SK-N-MC (cell line): ENCODE measurements around the gene WDR89.

Source experiments
- DNase-seq: peaks from one replicate; pipeline ENCODE4 v3.0.0-alpha.2; 2011; ENCODE audit warnings: low read depth, low spot score
- H3K27ac ChIP-seq: fragments of 200-600 bp; sonication (generic); 2 replicates; pipeline ENCODE4 v1.5.1; 2016; ENCODE audit warnings: mixed run types
- H3K36me3 ChIP-seq: fragments of 200-600 bp; sonication (generic); 2 replicates; pipeline ENCODE4 v1.6.1; 2017; ENCODE audit warnings: antibody characterized with exemption, low read length, mixed read lengths; ENCODE audit not compliant: insufficient read depth
- H3K4me3 ChIP-seq: fragments of 200-600 bp; sonication (generic); 2 replicates; pipeline ENCODE4 v1.5.1; 2016
- H3K9ac ChIP-seq: fragments of 200-600 bp; sonication (generic); 2 replicates; pipeline ENCODE4 v1.8.0; 2017; ENCODE audit warnings: mixed run types, mixed read lengths; ENCODE audit not compliant: insufficient read length
- H3K9me3 ChIP-seq: fragments of 200-600 bp; sonication (generic); 2 replicates; pipeline ENCODE4 v1.6.1; 2017; ENCODE audit warnings: low read depth, mild to moderate bottlenecking, antibody characterized with exemption, low read length, moderate library complexity, mixed read lengths
- EZH2 ChIP-seq: fragments of 200-600 bp; sonication (generic); IDR thresholded peaks from one replicate; pipeline ENCODE4 v1.6.1; 2017; ENCODE audit warnings: antibody characterized with exemption
- FOXP2 ChIP-seq: optimal IDR thresholded peaks from 2 replicates; pipeline ENCODE3; 2011; ENCODE audit warnings: mild to moderate bottlenecking, moderate library complexity; ENCODE audit not compliant: insufficient read depth; ENCODE audit errors: extremely low read length, control extremely low read depth
- POLR2AphosphoS5 ChIP-seq: IDR thresholded peaks from 2 replicates; pipeline ENCODE4 v1.6.1; 2012; ENCODE audit warnings: mild to moderate bottlenecking, low read depth, low read length, borderline replicate concordance

The WDR89 gene

DNA sequence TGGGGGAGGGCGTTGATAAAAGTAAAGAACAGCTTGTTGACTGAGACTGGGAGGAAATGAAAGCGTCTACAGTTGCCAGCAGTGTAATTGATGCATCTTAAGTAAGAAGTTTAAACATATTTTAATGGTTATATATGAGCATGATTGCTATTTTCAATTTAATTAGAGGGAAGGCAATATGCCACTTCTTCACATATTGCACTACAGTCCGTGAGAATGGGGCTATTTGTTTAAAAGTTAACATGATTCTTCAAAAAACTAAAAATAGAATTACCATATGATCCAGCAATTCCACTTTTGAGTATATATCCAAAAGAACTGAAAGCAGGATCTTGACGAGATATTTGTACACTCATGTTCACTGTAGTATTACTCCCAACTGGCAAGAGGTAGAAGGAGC lies 60.2 kb downstream of the WDR89 start:
- no peak overlapping the region for H3K4me3 ChIP-seq
- H3K9ac ChIP-seq: no peak overlapping the region
- H3K9me3 ChIP-seq: no peaks in the 10 kb centered on the region
- H3K36me3 ChIP-seq: no peaks in the 10 kb centered on the region
- DNase-seq: no peak
- TF ChIP-seq EZH2: no peak
- TF ChIP-seq FOXP2: no peak
- no peak for TF ChIP-seq POLR2AphosphoS5
- H3K27ac ChIP-seq: no peak overlapping the region

DNA sequence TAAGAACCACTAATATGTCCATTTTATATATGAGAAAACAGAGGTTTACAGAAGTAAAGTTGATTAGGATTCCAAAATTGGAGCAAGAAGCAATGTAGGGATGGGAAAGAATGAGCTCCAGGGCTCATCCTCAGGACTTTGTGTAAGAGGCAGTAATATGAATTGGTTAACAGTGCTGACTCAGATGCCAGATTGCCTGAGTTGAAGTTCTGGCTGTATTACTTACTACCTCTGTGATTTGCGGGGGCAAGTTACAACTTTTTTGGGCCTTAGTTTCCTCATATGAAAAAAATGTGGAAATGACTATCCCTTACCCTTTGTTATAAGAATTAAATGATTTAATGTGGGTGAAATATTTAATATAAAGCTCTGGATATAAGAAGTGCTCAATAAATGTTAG lies 63.4 kb downstream of the WDR89 start:
- Histone ChIP-seq H3K9ac (no peak overlapping the region), H3K9me3 (no peaks in the 10 kb centered on the region), H3K27ac (no peak overlapping the region), H3K36me3 (no peaks in the 10 kb centered on the region), H3K4me3 (no peak overlapping the region)
- no peak for TF ChIP-seq POLR2AphosphoS5
- no peak for TF ChIP-seq EZH2
- no peak for TF ChIP-seq FOXP2
- no peak for DNase-seq

- no peak for DNase-seq
- H3K36me3 ChIP-seq: no peaks in the 10 kb centered on the region
- TF ChIP-seq EZH2 (no peak), POLR2AphosphoS5 (no peak), FOXP2 (no peak)
- H3K27ac ChIP-seq: no peak overlapping the region
- no peak overlapping the region for H3K9ac ChIP-seq
- H3K9me3 ChIP-seq: no peaks in the 10 kb centered on the region
- H3K4me3 ChIP-seq: no peak overlapping the region
These were observed 68.1 kb downstream of the WDR89 start for GRCh38 chr14:63573581-63573980.

- Histone ChIP-seq H3K27ac (no peak overlapping the region), H3K4me3 (no peak overlapping the region), H3K36me3 (no peaks in the 10 kb centered on the region), H3K9ac (no peak overlapping the region), H3K9me3 (no peaks in the 10 kb centered on the region)
- no peak for DNase-seq
- TF ChIP-seq EZH2 (no peak), POLR2AphosphoS5 (no peak), FOXP2 (no peak)
These were observed 76.2 kb downstream of the WDR89 start for GRCh38 chr14:63565448-63565847.

DNA sequence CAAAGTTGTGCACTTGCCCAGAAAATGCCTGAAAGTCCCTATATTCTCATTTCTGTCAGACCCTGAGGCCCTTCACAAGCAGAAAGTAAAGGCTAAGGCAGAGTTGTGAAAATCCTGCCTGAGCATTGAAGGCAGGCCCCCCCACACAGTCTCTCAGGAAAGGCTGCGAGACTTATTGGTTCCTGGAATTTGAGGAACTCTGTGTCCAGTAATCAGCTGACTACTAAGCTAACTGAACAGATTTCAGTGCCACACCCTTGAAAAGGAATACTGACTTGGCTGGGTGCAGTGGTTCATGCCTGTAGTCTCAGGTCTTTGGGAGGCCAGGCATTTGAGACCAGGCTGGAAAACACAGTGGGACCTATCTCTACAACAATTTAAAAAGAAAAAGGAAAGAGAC lies 77.4 kb downstream of the WDR89 start:
- DNase-seq: no peak
- Histone ChIP-seq H3K9ac (no peak overlapping the region), H3K36me3 (no peaks in the 10 kb centered on the region), H3K27ac (no peak overlapping the region), H3K9me3 (no peaks in the 10 kb centered on the region), H3K4me3 (no peak overlapping the region)
- TF ChIP-seq POLR2AphosphoS5 (no peak), EZH2 (no peak), FOXP2 (no peak)

- Histone ChIP-seq H3K9me3 (no peaks in the 10 kb centered on the region), H3K27ac (no peak overlapping the region), H3K36me3 (no peaks in the 10 kb centered on the region), H3K9ac (no peak overlapping the region), H3K4me3 (no peak overlapping the region)
- no peak for DNase-seq
- TF ChIP-seq EZH2 (no peak), POLR2AphosphoS5 (no peak), FOXP2 (no peak)
These were observed 78.2 kb downstream of the WDR89 start for GRCh38 chr14:63563370-63564026.

DNA sequence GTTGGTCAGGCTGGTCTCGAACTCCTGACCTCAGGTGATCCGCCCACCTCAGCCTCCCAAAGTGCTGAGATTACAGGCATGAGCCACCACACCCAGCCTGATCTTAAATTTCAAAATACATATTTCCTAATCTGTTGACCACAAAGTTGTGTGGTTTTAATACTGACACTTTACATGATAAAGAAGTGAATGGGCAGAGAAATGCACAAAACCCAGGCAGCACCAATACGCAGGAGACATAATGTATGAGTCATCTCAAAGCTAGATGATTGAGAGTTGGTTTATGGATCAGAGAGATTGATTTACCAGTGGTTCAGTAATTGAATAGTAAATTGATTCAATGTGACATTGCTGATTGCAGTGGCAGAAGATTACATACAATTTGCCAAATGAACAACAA lies 79.3 kb downstream of the WDR89 start:
- H3K27ac ChIP-seq: no peak overlapping the region

GRCh38 chr14:63555572-63555971 lies 86.1 kb downstream of the WDR89 start:
- Histone ChIP-seq H3K36me3 (no peaks in the 10 kb centered on the region), H3K4me3 (no peak overlapping the region), H3K9me3 (no peaks in the 10 kb centered on the region), H3K27ac (no peak overlapping the region), H3K9ac (no peak overlapping the region)
- no peak for DNase-seq
- TF ChIP-seq POLR2AphosphoS5 (no peak), EZH2 (no peak), FOXP2 (no peak)

More for the DNA sequence above, 79.3 kb downstream of the WDR89 start:
- no peak overlapping the region for H3K4me3 ChIP-seq
- no peak for DNase-seq
- no peaks in the 10 kb centered on the region for H3K36me3 ChIP-seq
- TF ChIP-seq EZH2 (no peak), POLR2AphosphoS5 (no peak), FOXP2 (no peak)
- no peaks in the 10 kb centered on the region for H3K9me3 ChIP-seq
- H3K9ac ChIP-seq: no peak overlapping the region

- TF ChIP-seq POLR2AphosphoS5 (no peak), FOXP2 (no peak), EZH2 (no peak)
- H3K9ac ChIP-seq: no peak overlapping the region
- H3K9me3 ChIP-seq: no peaks in the 10 kb centered on the region
- no peak for DNase-seq
- H3K4me3 ChIP-seq: no peak overlapping the region
- no peak overlapping the region for H3K27ac ChIP-seq
- H3K36me3 ChIP-seq: no peaks in the 10 kb centered on the region
These were observed 90.3 kb downstream of the WDR89 start for GRCh38 chr14:63551332-63551731.
